Measurements from ENCODE around the gene GPR35.

- TF ChIP-seq CTCF (conservative IDR thresholded peaks at IDR 0.05; ENCODE audit: low read depth, low read length) (no peak), EZH2phosphoT487 (IDR thresholded peaks at IDR 0.05; ENCODE audit: borderline replicate concordance, low read length) (no peak), EZH2 (IDR thresholded peaks at IDR 0.05; ENCODE audit: low read length, unreplicated experiment) (no peak)
Observed at GRCh38 chr2:240670402-240670801, 45.1 kb downstream of the GPR35 start.

All from PC-3 (cell line).